ENCODE results near the gene SOX1. TPM values are rescaled to one million over a fixed set of nuclear protein-coding genes. Genes with fewer than 3 reads are reported as not detected.

SOX1 gene
- total and polyA plus RNA-seq, 2 experiments from 2014 or later, result 0.11 TPM; not detected in 1

GRCh38 chr13:112079696-112080095 is 12.7 kb downstream of the SOX1 start:
- H3K27me3 ChIP-seq, result peaks cover 59% of the 10 kb centered on the region

DNA sequence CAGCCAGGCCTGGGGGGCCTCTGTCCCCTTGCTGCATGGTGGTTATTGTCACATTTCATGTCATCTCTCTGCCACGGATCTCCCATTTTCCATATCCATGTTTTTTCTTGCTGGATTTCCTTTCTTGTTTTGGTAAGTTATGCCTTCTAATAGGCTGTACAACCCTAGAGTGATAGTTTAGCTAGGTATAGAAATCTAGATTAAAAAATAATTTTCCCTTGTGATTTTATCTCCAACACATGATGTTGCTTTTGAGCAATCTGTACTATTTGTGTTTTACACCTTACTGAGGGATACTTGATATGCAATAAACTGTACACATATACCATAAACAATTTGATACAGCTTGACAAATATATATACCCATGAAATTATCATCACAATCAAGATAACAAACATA is 17.0 kb downstream of the SOX1 start:
- no peaks in the 10 kb centered on the region for H4K20me1 ChIP-seq (ENCODE audit: insufficient read depth, poor library complexity, severe bottlenecking)
- no peak overlapping the region for H2AFZ ChIP-seq
- no peaks in the 10 kb centered on the region for H3K9me2 ChIP-seq (replicated peaks; ENCODE audit: insufficient read depth)
- no peak for DNase-seq (ENCODE audit: low spot score)
- H3K79me2 ChIP-seq, result no peaks in the 10 kb centered on the region
- H3K27ac ChIP-seq, result no peak overlapping the region
- no peak overlapping the region for H3K4me3 ChIP-seq
- no peak overlapping the region for H3K4me2 ChIP-seq
- TF ChIP-seq EZH2phosphoT487 (IDR thresholded peaks at IDR 0.05; ENCODE audit: low read depth, severe bottlenecking, unreplicated experiment) (no peak), EZH2 (IDR thresholded peaks at IDR 0.05; ENCODE audit: borderline replicate concordance) (no peak)
- TF ChIP-seq, protein P1, sequence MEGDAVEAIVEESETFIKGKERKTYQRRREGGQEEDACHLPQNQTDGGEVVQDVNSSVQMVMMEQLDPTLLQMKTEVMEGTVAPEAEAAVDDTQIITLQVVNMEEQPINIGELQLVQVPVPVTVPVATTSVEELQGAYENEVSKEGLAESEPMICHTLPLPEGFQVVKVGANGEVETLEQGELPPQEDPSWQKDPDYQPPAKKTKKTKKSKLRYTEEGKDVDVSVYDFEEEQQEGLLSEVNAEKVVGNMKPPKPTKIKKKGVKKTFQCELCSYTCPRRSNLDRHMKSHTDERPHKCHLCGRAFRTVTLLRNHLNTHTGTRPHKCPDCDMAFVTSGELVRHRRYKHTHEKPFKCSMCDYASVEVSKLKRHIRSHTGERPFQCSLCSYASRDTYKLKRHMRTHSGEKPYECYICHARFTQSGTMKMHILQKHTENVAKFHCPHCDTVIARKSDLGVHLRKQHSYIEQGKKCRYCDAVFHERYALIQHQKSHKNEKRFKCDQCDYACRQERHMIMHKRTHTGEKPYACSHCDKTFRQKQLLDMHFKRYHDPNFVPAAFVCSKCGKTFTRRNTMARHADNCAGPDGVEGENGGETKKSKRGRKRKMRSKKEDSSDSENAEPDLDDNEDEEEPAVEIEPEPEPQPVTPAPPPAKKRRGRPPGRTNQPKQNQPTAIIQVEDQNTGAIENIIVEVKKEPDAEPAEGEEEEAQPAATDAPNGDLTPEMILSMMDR (IDR thresholded peaks at IDR 0.05; ENCODE audit: poor library complexity), result no peak
- H3K9me3 ChIP-seq (ENCODE audit: low read depth), result no peaks in the 10 kb centered on the region
- H3K36me3 ChIP-seq (replicated peaks; ENCODE audit: insufficient read depth, low read depth), result no peaks in the 10 kb centered on the region
- H3K4me1 ChIP-seq (ENCODE audit: insufficient read depth), result no peaks in the 10 kb centered on the region
- H3K27me3 ChIP-seq, result peaks cover 35% of the 10 kb centered on the region
- 95% methylated on average over 1 of the region's 1 CpG for WGBS (ENCODE audit: low lambda C conversion rate, missing lambda C conversion rate)

More at GRCh38 chr13:112079696-112080095, 12.7 kb downstream of the SOX1 start:
- H3K9me3 ChIP-seq (ENCODE audit: low read depth), result no peaks in the 10 kb centered on the region
- H2AFZ ChIP-seq, result no peak overlapping the region
- no peak overlapping the region for H3K4me2 ChIP-seq
- H4K20me1 ChIP-seq (ENCODE audit: insufficient read depth, poor library complexity, severe bottlenecking), result no peaks in the 10 kb centered on the region
- TF ChIP-seq, protein P1 (IDR thresholded peaks at IDR 0.05; ENCODE audit: poor library complexity), result no peak
- TF ChIP-seq EZH2phosphoT487 (IDR thresholded peaks at IDR 0.05; ENCODE audit: low read depth, severe bottlenecking, unreplicated experiment) (no peak), EZH2 (IDR thresholded peaks at IDR 0.05; ENCODE audit: borderline replicate concordance) (no peak)
- H3K4me1 ChIP-seq (ENCODE audit: insufficient read depth), result no peaks in the 10 kb centered on the region
- 65% methylated on average over 6 of the region's 6 CpGs for WGBS (ENCODE audit: low lambda C conversion rate, missing lambda C conversion rate)
- H3K9me2 ChIP-seq (replicated peaks; ENCODE audit: insufficient read depth), result no peaks in the 10 kb centered on the region
- H3K4me3 ChIP-seq, result no peak overlapping the region
- DNase-seq (ENCODE audit: low spot score), result no peak
- H3K27ac ChIP-seq, result no peak overlapping the region
- no peaks in the 10 kb centered on the region for H3K79me2 ChIP-seq
- no peaks in the 10 kb centered on the region for H3K36me3 ChIP-seq (replicated peaks; ENCODE audit: insufficient read depth, low read depth)

DNA sequence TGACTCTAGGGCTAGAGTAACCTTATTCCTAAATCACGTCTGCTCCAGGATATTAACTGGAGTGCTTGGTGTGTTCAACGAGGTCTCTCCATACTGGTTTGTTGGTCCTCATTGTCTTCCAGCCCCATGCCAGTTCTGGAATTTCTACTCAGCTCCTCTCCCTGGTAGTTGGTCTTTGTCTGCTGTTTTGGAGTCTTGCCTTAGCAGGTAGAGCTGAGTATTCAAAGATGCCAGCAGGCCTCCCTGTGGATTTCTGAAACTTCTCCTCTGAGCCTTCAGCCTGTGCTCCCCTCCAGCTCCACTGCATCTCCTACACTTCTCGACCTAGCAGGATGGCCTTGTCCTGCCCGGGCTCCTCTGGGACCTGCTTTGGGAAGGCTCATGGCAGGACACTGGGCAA is 25.5 kb downstream of the SOX1 start:
- no peaks in the 10 kb centered on the region for H3K4me1 ChIP-seq (ENCODE audit: insufficient read depth)
- H3K9me2 ChIP-seq (replicated peaks; ENCODE audit: insufficient read depth), result no peaks in the 10 kb centered on the region
- 79% methylated on average over 4 of the region's 4 CpGs for WGBS (ENCODE audit: low lambda C conversion rate, missing lambda C conversion rate)
- DNase-seq (ENCODE audit: low spot score), result no peak
- no peak overlapping the region for H3K4me3 ChIP-seq
- no peaks in the 10 kb centered on the region for H3K9me3 ChIP-seq (ENCODE audit: low read depth)
- no peak overlapping the region for H3K4me2 ChIP-seq
- no peak overlapping the region for H2AFZ ChIP-seq
- no peaks in the 10 kb centered on the region for H3K36me3 ChIP-seq (replicated peaks; ENCODE audit: insufficient read depth, low read depth)
- no peak for TF ChIP-seq EZH2phosphoT487 (IDR thresholded peaks at IDR 0.05; ENCODE audit: low read depth, severe bottlenecking, unreplicated experiment)
- TF ChIP-seq EZH2 (IDR thresholded peaks at IDR 0.05; ENCODE audit: borderline replicate concordance), result no peak
- TF ChIP-seq, protein P1 (IDR thresholded peaks at IDR 0.05; ENCODE audit: poor library complexity), result no peak
- no peaks in the 10 kb centered on the region for H3K79me2 ChIP-seq
- no peak overlapping the region for H3K27ac ChIP-seq
- H3K27me3 ChIP-seq, result peaks cover 69% of the 10 kb centered on the region
- no peaks in the 10 kb centered on the region for H4K20me1 ChIP-seq (ENCODE audit: insufficient read depth, poor library complexity, severe bottlenecking)

DNA sequence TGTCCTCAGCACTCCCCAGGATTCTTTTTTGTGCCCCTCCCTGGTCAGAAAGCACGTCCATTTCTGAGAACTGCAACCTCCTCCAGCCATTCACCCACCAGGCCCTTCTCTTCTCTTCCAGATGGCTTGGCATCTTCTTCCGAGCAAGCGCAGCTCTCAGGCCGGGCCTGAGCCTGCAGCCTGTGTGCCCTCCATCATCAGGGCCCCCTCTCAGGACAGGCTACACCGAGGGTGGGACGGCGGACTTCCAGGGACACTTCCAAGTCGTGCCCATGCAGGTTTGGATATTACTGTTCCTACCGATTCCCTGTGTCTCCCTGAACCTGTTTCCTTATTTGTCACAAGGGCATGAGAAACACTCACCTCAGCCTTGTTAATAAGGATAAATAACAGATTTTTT is 28.4 kb downstream of the SOX1 start:
- TF ChIP-seq EZH2phosphoT487 (IDR thresholded peaks at IDR 0.05; ENCODE audit: low read depth, severe bottlenecking, unreplicated experiment) (no peak), EZH2 (IDR thresholded peaks at IDR 0.05; ENCODE audit: borderline replicate concordance) (no peak)
- TF ChIP-seq, protein P1 (IDR thresholded peaks at IDR 0.05; ENCODE audit: poor library complexity), result no peak
- no peak overlapping the region for H3K27ac ChIP-seq
- no peaks in the 10 kb centered on the region for H3K79me2 ChIP-seq
- no peaks in the 10 kb centered on the region for H4K20me1 ChIP-seq (ENCODE audit: insufficient read depth, poor library complexity, severe bottlenecking)
- H3K4me3 ChIP-seq, result no peak overlapping the region
- H3K4me1 ChIP-seq (ENCODE audit: insufficient read depth), result no peaks in the 10 kb centered on the region
- no peaks in the 10 kb centered on the region for H3K9me3 ChIP-seq (ENCODE audit: low read depth)
- H3K4me2 ChIP-seq, result no peak overlapping the region
- 85% methylated on average over 9 of the region's 9 CpGs for WGBS (ENCODE audit: low lambda C conversion rate, missing lambda C conversion rate)
- peaks cover 76% of the 10 kb centered on the region for H3K27me3 ChIP-seq
- no peak overlapping the region for H2AFZ ChIP-seq
- no peaks in the 10 kb centered on the region for H3K9me2 ChIP-seq (replicated peaks; ENCODE audit: insufficient read depth)
- DNase-seq (ENCODE audit: low spot score), result no peak
- no peaks in the 10 kb centered on the region for H3K36me3 ChIP-seq (replicated peaks; ENCODE audit: insufficient read depth, low read depth)

Measured in hepatocyte (in vitro differentiated cells).